GM18519 (cell line): ENCODE results near the gene FBXO7.
"Not testable (repeated sequence)": the region's sequence is repeated elsewhere in the genome, so short reads cannot be mapped to it uniquely, and the experiment has no call there.

Experiments used
- ATAC-seq: cut with Tn5 transposase; IDR thresholded peaks from one replicate; pipeline ENCODE4 v1.9.1; 2021; ENCODE audit warnings: mild to moderate bottlenecking, moderate library complexity; ENCODE audit not compliant: unreplicated experiment, low FRiP score

The FBXO7 gene

GRCh38 chr22:32474635-32475467 is at the start of gene FBXO7:
Gene FBXO7, plus strand, starts transcription at chr22:32474811. Its CDS starts 192 bp downstream, at chr22:32475003.
- peak; percentile 44 for ATAC-seq

- no peak for ATAC-seq
Measured at GRCh38 chr22:32426881-32427280, 47.7 kb upstream of the FBXO7 start.

GRCh38 chr22:32430352-32430751 is 44.3 kb upstream of the FBXO7 start:
- ATAC-seq = no peak

- ATAC-seq = no peak
Measured at GRCh38 chr22:32444068-32444467, 30.5 kb upstream of the FBXO7 start.

DNA sequence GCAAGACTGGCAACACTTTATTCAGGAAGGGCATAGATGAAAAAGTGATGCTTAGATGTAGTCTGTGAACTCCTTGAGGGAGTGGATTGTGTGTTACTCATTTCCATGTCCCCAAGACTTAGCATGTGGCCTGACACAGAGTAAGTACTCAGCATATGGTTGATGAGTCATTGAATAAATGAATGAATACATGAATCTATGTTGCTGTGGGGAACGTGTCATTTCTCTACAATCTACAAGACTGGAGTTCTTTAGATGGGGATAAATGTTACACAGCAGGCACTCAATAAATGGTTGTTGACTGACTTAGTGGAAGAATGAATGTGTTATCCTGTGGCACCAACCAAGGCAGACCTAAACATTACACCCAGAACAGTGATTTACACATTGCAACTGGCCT is 28.3 kb upstream of the FBXO7 start:
- no peak for ATAC-seq

GRCh38 chr22:32448980-32449379 is 25.6 kb upstream of the FBXO7 start:
- no peak for ATAC-seq

- ATAC-seq = no peak
Measured at GRCh38 chr22:32457031-32457430, 17.6 kb upstream of the FBXO7 start.

DNA sequence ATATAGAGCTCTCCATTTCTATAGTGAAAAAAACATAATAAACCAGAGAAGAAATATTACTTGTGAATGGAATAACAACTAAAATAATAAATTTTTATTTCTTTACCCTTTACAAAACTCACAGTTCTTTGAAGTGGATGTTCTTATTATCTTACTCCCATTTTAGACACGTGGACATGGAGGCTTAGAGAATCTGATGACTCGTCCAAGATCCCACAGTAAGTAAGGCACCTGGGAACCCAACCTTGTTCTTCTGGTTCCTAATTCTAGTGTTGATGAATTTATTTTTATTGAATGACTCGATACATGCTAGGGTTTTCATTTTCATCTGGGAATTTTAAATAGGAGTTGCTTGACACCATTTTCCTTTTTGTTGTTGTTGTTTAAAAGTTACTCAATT is 12.2 kb upstream of the FBXO7 start:
- no peak for ATAC-seq

GRCh38 chr22:32465661-32466060 is 8.9 kb upstream of the FBXO7 start:
- ATAC-seq = no peak

DNA sequence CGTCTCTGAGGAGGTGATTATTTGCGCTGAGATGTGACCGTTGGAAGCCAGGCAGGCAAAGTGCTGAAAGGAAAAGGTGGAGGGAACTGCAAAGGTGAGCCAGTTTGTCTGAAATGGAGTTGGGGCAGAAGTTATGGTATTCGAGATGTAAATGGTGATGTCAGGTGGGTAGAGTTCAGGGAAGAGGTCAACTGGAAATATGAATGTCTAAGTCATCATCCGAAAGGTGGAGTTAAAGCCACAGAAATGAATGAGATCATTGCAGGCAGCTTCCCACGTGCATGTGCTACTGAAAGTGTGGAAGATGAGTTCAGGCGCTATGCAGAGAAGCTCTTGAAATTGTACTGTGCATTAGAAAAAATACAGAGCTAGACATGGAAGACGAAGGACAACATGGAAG is 8.1 kb upstream of the FBXO7 start:
- ATAC-seq = no peak

GRCh38 chr22:32469799-32470212 is 4.8 kb upstream of the FBXO7 start:
- no peak for ATAC-seq

- ATAC-seq = no peak
Measured at GRCh38 chr22:32473388-32473952, 1.1 kb upstream of the FBXO7 start.

GRCh38 chr22:32475468-32476010 is 928 bp downstream of the FBXO7 start:
- ATAC-seq = peak; percentile 14

DNA sequence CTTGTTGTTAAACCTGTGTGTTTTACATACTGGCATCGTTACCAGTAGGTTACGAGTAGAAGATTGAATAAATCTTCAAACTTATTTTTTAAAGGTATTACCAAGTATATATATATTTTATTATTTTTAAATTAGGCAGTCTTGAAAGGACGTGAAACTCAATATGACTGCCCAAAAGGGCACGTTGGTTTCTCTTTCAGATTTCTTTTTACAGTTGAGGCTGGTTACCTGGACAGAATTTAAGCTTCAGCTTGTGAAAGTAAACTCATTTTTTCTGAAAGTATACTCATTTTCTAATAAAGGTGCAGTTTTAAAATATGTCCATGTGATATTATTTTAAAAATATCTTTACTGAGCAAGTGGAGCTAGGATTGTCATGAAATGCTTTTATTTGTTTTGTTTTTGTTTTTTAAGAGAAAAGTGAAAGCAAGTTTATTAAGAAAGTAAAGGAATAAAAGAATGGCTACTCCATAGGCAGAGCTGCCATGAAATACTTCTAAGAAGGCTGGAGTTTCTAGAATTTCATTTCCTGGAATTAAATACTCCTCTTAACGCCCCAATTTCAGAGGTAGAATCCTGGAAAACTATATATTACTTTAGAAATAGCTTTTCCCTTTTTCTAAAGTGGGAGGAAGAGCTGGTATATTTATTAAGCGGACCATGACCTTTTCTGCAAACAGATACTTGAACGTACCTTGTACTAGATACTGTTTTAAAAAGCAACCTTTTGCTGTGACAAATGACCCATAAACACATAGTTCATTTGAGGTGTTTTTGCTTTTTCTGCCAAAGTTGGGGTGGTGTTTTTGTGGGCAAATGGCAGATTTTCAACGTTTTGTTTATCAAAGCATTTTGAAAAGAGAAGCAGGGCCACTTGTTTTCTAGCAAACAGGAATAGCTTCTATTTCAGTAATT is 1.9 kb downstream of the FBXO7 start:
- ATAC-seq = no peak

DNA sequence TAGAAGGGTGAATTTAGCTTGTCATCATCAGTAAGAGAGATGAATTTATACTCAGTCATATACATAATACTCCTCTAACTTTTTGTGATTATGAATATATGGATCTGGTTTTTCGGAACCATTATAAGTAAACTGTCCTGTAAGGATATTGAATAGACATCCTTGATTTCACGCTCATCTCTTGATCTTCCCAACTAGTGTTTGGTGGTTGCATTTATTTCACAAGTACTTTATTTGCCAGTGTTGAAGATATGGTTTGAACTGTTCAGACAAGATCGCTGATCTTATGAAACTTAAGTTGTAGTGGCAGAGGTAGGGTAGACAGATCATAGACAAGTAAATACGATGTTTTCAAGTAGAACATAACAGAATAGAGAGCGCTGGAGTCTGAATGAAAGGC is 3.0 kb downstream of the FBXO7 start:
- no peak for ATAC-seq

GRCh38 chr22:32478552-32478951 is 3.9 kb downstream of the FBXO7 start:
- not testable (repeated sequence) for ATAC-seq

- no peak for ATAC-seq
Measured at GRCh38 chr22:32478994-32479393, 4.4 kb downstream of the FBXO7 start.

GRCh38 chr22:32480238-32480637 is 5.6 kb downstream of the FBXO7 start:
- ATAC-seq = no peak

DNA sequence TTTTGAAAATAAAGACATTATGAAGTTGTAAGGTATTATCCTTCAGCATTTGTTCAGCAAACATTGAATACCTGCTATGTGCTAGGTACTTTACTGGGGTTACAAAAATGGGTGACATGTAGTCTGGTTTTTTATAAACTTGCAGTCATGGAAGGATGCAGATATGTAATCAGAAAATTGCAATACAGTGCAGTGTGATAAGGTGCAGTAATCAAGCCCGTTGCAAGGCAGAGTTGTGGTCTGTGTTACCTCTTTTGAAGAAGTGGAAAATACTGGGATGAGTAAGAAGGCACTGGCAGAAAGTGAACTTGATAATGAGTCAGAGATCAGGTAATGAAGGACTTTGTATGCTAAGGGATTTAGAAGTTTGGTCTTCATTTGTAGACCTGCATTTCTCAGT is 8.1 kb downstream of the FBXO7 start:
- no peak for ATAC-seq

DNA sequence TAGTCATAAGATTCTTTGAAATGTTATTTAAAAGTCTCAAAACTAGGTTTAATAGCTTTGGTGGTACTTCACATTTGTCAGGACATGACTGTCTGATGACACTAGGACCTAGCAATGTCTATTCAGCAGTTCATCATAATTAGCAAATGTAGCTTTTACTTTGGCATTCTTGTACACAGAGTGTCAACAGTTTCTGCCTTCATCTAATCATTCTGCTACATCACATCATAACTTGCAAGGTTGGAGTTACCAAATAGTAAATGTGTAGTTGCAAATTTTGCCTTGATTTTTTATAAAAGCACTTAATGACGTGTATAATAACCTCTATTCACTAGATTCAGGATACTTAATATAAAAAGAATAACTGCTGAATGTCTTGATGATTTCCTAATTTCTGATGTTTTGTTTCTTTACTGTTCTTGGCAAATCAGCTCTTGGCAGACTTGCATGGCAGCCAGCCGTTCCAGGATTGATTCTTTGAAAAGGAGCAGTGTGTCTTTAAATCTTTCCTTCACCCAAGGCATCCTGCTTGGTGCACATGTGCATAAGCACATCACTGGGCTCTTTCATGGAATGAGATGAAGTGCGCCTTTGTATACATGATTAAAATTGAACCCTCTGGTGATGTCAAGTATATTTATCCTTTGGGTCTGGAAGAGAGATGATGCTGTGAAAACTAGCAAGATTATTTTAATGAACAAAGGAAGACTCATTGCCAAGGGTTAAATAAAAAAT is 12.2 kb downstream of the FBXO7 start:
- ATAC-seq = no peak
